HepG2 (cell line): ENCODE results near the gene ZNF586. TPM values are rescaled to one million over a fixed set of nuclear protein-coding genes. Genes with fewer than 3 reads are reported as not detected.

Source experiments
- ERF ChIP-seq: IDR thresholded peaks from 2 replicates; pipeline ENCODE4 v1.6.1; 2018; ENCODE audit warnings: missing biosample characterization, missing genetic modification reagents
- ESRRA ChIP-seq: sonication (generic); formaldehyde crosslinking; IDR thresholded peaks from 2 replicates; pipeline ENCODE4 v1.5.1; 2020; ENCODE audit warnings: mild to moderate bottlenecking, low read depth, missing genetic modification reagents
- KAT7 ChIP-seq: IDR thresholded peaks from 2 replicates; pipeline ENCODE4 v1.6.1; 2018; ENCODE audit warnings: borderline replicate concordance, missing compliant biosample characterization
- KDM4B ChIP-seq: sonication (generic); formaldehyde crosslinking; IDR thresholded peaks from 2 replicates; pipeline ENCODE4 v1.4.0; 2020; ENCODE audit warnings: missing genetic modification reagents
- KLF15 ChIP-seq: sonication (generic); formaldehyde crosslinking; IDR thresholded peaks from 2 replicates; pipeline ENCODE4 v1.8.1; 2023; ENCODE audit warnings: borderline replicate concordance, mild to moderate bottlenecking, inconsistent platforms, missing genetic modification reagents, mixed read lengths
- MBD4 ChIP-seq: IDR thresholded peaks from 2 replicates; pipeline ENCODE4 v1.6.1; 2012; ENCODE audit warnings: low read length, inconsistent platforms, borderline replicate concordance
- MYC ChIP-seq: sonication (generic); formaldehyde crosslinking; IDR thresholded peaks from 2 replicates; pipeline ENCODE4 v1.9.0; 2021; ENCODE audit warnings: missing genetic modification reagents, borderline replicate concordance
- NCOA2 ChIP-seq: sonication (generic); formaldehyde crosslinking; IDR thresholded peaks from 2 replicates; pipeline ENCODE4 v1.8.0; 2022; ENCODE audit warnings: inconsistent platforms
- PAWR ChIP-seq: sonication (generic); formaldehyde crosslinking; IDR thresholded peaks from 2 replicates; pipeline ENCODE4 v1.4.0; 2020; ENCODE audit warnings: missing genetic modification reagents, mild to moderate bottlenecking, borderline replicate concordance
- POLR2G ChIP-seq: fragments of 200-400 bp; formaldehyde crosslinking; IDR thresholded peaks from 2 replicates; pipeline ENCODE4 v1.6.1; 2018; ENCODE audit warnings: mild to moderate bottlenecking, low read depth, low read length, moderate library complexity
- SMAD9 ChIP-seq: sonication (generic); formaldehyde crosslinking; IDR thresholded peaks from 2 replicates; pipeline ENCODE4 v1.5.1; 2020; ENCODE audit warnings: mild to moderate bottlenecking, missing genetic modification reagents
- ZFYVE20 ChIP-seq: sonication (generic); formaldehyde crosslinking; IDR thresholded peaks from 2 replicates; pipeline ENCODE4 v1.8.0; 2023; ENCODE audit warnings: low read depth, mild to moderate bottlenecking, moderate library complexity, missing genetic modification reagents, borderline replicate concordance
- ZNF781 ChIP-seq: sonication (generic); formaldehyde crosslinking; IDR thresholded peaks from 2 replicates; pipeline ENCODE4 v1.5.1; 2020; ENCODE audit warnings: borderline replicate concordance, mild to moderate bottlenecking, missing genetic modification reagents; ENCODE audit errors: not compliant biosample characterization
- polyA plus RNA-seq, 8 experiments: library from polyadenylated mRNA; depleted of rRNA in 3 of 8; stranded (reverse) in 7 of 8; unstranded in 1 of 8; fragments of >200 nt; fragmentation: Illumina TruSeq in 4 of 8; extraction: Trizol in 4 of 8; gene quantifications; 2 replicates each; pipeline versions ENCODE4 v1.2.1 to v1.2.3, GENCODE V29; 2011 to 2016; ENCODE audit warnings: low read depth in 4 of 8, missing spikeins in 1 of 8, mixed read lengths in 1 of 8; ENCODE audit not compliant: insufficient read depth in 1 of 8
- total RNA-seq, 5 experiments: library from RNA; depleted of rRNA; stranded (reverse); fragments of >200 nt; fragmentation: Illumina TruSeq; extraction: Trizol; gene quantifications; 2 replicates each; pipeline ENCODE4 v1.2.3, GENCODE V29; 2016; ENCODE audit warnings: low read depth in 1 of 5
- TF ChIP-seq, protein P1 (sequence below): sonication (generic); formaldehyde crosslinking; IDR thresholded peaks from 2 replicates; pipeline ENCODE4 v1.4.0; 2020; ENCODE audit warnings: mild to moderate bottlenecking, missing genetic modification reagents
- TF ChIP-seq, protein P2 (sequence below): sonication (generic); formaldehyde crosslinking; IDR thresholded peaks from 2 replicates; pipeline ENCODE4 v1.4.0; 2020; ENCODE audit warnings: missing genetic modification reagents
- TF ChIP-seq, protein P3 (sequence below): sonication (generic); formaldehyde crosslinking; IDR thresholded peaks from 2 replicates; pipeline ENCODE4 v1.9.0; 2021; ENCODE audit warnings: missing genetic modification reagents, borderline replicate concordance
- TF ChIP-seq, protein P4 (sequence below): sonication (generic); formaldehyde crosslinking; IDR thresholded peaks from 2 replicates; pipeline ENCODE4 v1.4.0; 2020; ENCODE audit warnings: mild to moderate bottlenecking, missing genetic modification reagents

ZNF586 gene
- total and polyA plus RNA-seq, 2 of the 13 experiments (the other 11 are each of a cell fraction or from before 2014, with no cell fraction given) = 0.50 to 3.4 TPM

DNA sequence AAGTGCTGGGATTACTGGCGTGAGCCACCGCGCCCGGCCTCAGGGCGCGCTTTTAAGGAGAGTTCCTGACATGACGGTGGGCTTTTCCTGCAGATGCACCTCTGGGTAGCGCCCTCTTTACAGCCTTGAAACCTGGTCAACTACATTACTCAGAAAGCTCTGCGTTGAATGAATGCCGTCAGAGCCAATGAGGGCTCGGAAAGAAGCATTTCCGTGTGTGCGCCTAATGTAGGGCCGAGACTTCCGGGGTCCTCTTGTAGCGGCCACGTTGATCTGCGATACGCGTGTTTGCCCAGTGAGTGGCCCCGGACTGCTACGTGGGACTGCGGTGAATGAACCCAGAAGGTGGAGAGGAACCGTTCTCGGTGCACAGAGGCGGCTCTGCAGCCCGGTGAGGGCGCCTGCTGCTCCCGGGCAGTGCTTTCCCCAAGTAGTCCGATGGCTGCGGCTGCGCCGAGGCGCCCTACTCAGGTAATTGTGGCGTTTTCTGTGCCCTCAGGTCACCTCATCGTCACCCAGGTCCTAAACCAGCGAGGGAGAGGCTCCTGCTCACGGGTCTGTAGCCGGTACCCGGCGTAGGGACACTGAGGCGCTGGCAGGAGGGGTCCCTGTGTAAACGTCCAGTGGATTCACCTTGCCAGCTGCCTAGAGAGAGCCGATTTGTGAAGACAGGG, 50.1 kb downstream of the ZNF586 start (continued):
- TF ChIP-seq, protein P1, sequence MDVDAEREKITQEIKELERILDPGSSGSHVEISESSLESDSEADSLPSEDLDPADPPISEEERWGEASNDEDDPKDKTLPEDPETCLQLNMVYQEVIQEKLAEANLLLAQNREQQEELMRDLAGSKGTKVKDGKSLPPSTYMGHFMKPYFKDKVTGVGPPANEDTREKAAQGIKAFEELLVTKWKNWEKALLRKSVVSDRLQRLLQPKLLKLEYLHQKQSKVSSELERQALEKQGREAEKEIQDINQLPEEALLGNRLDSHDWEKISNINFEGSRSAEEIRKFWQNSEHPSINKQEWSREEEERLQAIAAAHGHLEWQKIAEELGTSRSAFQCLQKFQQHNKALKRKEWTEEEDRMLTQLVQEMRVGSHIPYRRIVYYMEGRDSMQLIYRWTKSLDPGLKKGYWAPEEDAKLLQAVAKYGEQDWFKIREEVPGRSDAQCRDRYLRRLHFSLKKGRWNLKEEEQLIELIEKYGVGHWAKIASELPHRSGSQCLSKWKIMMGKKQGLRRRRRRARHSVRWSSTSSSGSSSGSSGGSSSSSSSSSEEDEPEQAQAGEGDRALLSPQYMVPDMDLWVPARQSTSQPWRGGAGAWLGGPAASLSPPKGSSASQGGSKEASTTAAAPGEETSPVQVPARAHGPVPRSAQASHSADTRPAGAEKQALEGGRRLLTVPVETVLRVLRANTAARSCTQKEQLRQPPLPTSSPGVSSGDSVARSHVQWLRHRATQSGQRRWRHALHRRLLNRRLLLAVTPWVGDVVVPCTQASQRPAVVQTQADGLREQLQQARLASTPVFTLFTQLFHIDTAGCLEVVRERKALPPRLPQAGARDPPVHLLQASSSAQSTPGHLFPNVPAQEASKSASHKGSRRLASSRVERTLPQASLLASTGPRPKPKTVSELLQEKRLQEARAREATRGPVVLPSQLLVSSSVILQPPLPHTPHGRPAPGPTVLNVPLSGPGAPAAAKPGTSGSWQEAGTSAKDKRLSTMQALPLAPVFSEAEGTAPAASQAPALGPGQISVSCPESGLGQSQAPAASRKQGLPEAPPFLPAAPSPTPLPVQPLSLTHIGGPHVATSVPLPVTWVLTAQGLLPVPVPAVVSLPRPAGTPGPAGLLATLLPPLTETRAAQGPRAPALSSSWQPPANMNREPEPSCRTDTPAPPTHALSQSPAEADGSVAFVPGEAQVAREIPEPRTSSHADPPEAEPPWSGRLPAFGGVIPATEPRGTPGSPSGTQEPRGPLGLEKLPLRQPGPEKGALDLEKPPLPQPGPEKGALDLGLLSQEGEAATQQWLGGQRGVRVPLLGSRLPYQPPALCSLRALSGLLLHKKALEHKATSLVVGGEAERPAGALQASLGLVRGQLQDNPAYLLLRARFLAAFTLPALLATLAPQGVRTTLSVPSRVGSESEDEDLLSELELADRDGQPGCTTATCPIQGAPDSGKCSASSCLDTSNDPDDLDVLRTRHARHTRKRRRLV (CRISPR knock-in tag) = 0 out of 2 replicates have a peak, but pooled peaks have one; percentile 40
- TF ChIP-seq ERF (CRISPR knock-in tag) = peak; percentile 91
- TF ChIP-seq ZNF781 = peak; percentile 77
- TF ChIP-seq, protein P2, sequence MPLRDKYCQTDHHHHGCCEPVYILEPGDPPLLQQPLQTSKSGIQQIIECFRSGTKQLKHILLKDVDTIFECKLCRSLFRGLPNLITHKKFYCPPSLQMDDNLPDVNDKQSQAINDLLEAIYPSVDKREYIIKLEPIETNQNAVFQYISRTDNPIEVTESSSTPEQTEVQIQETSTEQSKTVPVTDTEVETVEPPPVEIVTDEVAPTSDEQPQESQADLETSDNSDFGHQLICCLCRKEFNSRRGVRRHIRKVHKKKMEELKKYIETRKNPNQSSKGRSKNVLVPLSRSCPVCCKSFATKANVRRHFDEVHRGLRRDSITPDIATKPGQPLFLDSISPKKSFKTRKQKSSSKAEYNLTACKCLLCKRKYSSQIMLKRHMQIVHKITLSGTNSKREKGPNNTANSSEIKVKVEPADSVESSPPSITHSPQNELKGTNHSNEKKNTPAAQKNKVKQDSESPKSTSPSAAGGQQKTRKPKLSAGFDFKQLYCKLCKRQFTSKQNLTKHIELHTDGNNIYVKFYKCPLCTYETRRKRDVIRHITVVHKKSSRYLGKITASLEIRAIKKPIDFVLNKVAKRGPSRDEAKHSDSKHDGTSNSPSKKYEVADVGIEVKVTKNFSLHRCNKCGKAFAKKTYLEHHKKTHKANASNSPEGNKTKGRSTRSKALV (CRISPR knock-in tag) = peak; percentile 77; the same call in 1 of the 2 replicates
- peak; percentile 93 for TF ChIP-seq POLR2G
- TF ChIP-seq, protein P3, sequence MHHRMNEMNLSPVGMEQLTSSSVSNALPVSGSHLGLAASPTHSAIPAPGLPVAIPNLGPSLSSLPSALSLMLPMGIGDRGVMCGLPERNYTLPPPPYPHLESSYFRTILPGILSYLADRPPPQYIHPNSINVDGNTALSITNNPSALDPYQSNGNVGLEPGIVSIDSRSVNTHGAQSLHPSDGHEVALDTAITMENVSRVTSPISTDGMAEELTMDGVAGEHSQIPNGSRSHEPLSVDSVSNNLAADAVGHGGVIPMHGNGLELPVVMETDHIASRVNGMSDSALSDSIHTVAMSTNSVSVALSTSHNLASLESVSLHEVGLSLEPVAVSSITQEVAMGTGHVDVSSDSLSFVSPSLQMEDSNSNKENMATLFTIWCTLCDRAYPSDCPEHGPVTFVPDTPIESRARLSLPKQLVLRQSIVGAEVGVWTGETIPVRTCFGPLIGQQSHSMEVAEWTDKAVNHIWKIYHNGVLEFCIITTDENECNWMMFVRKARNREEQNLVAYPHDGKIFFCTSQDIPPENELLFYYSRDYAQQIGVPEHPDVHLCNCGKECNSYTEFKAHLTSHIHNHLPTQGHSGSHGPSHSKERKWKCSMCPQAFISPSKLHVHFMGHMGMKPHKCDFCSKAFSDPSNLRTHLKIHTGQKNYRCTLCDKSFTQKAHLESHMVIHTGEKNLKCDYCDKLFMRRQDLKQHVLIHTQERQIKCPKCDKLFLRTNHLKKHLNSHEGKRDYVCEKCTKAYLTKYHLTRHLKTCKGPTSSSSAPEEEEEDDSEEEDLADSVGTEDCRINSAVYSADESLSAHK (CRISPR knock-in tag) = no peak
- peak; percentile 73; the same call in 1 of the 2 replicates for TF ChIP-seq KAT7 (CRISPR knock-in tag)
- no peak for TF ChIP-seq ESRRA
- TF ChIP-seq MYC (CRISPR knock-in tag) = peak; percentile 97
- TF ChIP-seq, protein P4, sequence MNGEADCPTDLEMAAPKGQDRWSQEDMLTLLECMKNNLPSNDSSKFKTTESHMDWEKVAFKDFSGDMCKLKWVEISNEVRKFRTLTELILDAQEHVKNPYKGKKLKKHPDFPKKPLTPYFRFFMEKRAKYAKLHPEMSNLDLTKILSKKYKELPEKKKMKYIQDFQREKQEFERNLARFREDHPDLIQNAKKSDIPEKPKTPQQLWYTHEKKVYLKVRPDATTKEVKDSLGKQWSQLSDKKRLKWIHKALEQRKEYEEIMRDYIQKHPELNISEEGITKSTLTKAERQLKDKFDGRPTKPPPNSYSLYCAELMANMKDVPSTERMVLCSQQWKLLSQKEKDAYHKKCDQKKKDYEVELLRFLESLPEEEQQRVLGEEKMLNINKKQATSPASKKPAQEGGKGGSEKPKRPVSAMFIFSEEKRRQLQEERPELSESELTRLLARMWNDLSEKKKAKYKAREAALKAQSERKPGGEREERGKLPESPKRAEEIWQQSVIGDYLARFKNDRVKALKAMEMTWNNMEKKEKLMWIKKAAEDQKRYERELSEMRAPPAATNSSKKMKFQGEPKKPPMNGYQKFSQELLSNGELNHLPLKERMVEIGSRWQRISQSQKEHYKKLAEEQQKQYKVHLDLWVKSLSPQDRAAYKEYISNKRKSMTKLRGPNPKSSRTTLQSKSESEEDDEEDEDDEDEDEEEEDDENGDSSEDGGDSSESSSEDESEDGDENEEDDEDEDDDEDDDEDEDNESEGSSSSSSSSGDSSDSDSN (CRISPR knock-in tag) = peak; percentile 82
- TF ChIP-seq MBD4 = no peak
- no peak for TF ChIP-seq KLF15 (CRISPR knock-in tag)
- no peak for TF ChIP-seq SMAD9
- TF ChIP-seq NCOA2 (CRISPR knock-in tag) = no peak
- TF ChIP-seq KDM4B (CRISPR knock-in tag) = 0 out of 2 replicates have a peak, but pooled peaks have one; percentile 16
- TF ChIP-seq ZFYVE20 = no peak
- TF ChIP-seq PAWR = no peak
